ENCODE data around the gene DAPL1. TPM values are rescaled to one million over a fixed set of nuclear protein-coding genes. Genes with fewer than 3 reads are reported as not detected.

Gene DAPL1
- polyA plus RNA-seq, 1 donor from 2014 or later: 4.2 TPM

- no peak for TF ChIP-seq POLR2AphosphoS5 (IDR thresholded peaks at IDR 0.05)
- no peak for TF ChIP-seq EZH2 (IDR thresholded peaks at IDR 0.05; ENCODE audit: borderline replicate concordance, insufficient read depth, low read length, poor library complexity, severe bottlenecking)
- no peak for TF ChIP-seq SMC3 (conservative IDR thresholded peaks at IDR 0.05; ENCODE audit: poor library complexity)
- TF ChIP-seq EP300 (conservative IDR thresholded peaks at IDR 0.05; ENCODE audit: poor library complexity, severe bottlenecking): no peak
- Histone ChIP-seq H3K9me2 (ENCODE audit: insufficient read depth, low read length) (no peaks in the 10 kb centered on the region), H2AFZ (ENCODE audit: low read depth, low read length) (no peak overlapping the region), H3K27ac (ENCODE audit: low read length) (no peak overlapping the region), H3K9ac (ENCODE audit: low read length) (no peak overlapping the region), H3K36me3 (ENCODE audit: insufficient read depth, low read length) (no peaks in the 10 kb centered on the region), H3K4me3 (ENCODE audit: low read length) (no peak overlapping the region), H3K9me3 (ENCODE audit: low read length) (no peaks in the 10 kb centered on the region), H3K4me2 (ENCODE audit: low read length) (no peak overlapping the region), H4K20me1 (ENCODE audit: insufficient read depth) (no peaks in the 10 kb centered on the region), H3K27me3 (ENCODE audit: insufficient read depth, low read depth, low read length) (no peaks in the 10 kb centered on the region), H3K79me2 (replicated peaks; ENCODE audit: insufficient read depth, low read length) (no peaks in the 10 kb centered on the region), H3F3A (ENCODE audit: insufficient read depth, low read length, poor library complexity, severe bottlenecking) (no peaks in the 10 kb centered on the region)
These were observed 29.9 kb downstream of the DAPL1 start for GRCh38 chr2:158825021-158825420.

DNA sequence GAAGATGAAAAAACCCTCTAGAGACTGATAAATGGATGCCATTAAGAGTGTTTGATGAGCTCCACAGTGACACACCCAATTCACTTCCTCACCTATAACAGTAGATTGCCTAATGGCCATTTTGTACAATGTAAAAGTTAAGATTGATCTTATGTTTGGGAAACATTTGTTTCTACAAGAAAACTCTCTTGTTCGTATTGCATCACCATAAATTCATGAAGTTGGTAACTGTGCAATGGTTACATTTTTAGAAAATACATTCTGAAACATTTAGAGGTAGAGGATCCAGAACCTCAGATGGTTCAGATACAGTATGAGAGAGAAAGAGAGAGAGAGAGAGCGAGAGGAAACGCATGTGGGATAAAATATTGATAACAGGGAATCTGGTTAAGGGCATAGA lies 31.8 kb downstream of the DAPL1 start:
- Histone ChIP-seq H3K27me3 (ENCODE audit: insufficient read depth, low read depth, low read length) (no peaks in the 10 kb centered on the region), H3K36me3 (ENCODE audit: insufficient read depth, low read length) (no peaks in the 10 kb centered on the region), H3F3A (ENCODE audit: insufficient read depth, low read length, poor library complexity, severe bottlenecking) (no peaks in the 10 kb centered on the region), H3K9me3 (ENCODE audit: low read length) (no peaks in the 10 kb centered on the region), H3K9ac (ENCODE audit: low read length) (no peak overlapping the region), H3K9me2 (ENCODE audit: insufficient read depth, low read length) (no peaks in the 10 kb centered on the region), H3K79me2 (replicated peaks; ENCODE audit: insufficient read depth, low read length) (no peaks in the 10 kb centered on the region), H3K4me3 (ENCODE audit: low read length) (no peak overlapping the region), H2AFZ (ENCODE audit: low read depth, low read length) (no peak overlapping the region), H4K20me1 (ENCODE audit: insufficient read depth) (no peaks in the 10 kb centered on the region), H3K4me2 (ENCODE audit: low read length) (no peak overlapping the region), H3K27ac (ENCODE audit: low read length) (no peak overlapping the region)
- TF ChIP-seq MXI1 (conservative IDR thresholded peaks at IDR 0.05; ENCODE audit: poor library complexity, severe bottlenecking) (no peak), EP300 (conservative IDR thresholded peaks at IDR 0.05; ENCODE audit: poor library complexity, severe bottlenecking) (no peak), SMC3 (conservative IDR thresholded peaks at IDR 0.05; ENCODE audit: poor library complexity) (no peak), CTCF (IDR thresholded peaks at IDR 0.05; ENCODE audit: poor library complexity, severe bottlenecking) (no peak), RAD21 (conservative IDR thresholded peaks at IDR 0.05) (no peak), TAF1 (IDR thresholded peaks at IDR 0.05; ENCODE audit: low read depth) (no peak)
- TF ChIP-seq, protein P1, sequence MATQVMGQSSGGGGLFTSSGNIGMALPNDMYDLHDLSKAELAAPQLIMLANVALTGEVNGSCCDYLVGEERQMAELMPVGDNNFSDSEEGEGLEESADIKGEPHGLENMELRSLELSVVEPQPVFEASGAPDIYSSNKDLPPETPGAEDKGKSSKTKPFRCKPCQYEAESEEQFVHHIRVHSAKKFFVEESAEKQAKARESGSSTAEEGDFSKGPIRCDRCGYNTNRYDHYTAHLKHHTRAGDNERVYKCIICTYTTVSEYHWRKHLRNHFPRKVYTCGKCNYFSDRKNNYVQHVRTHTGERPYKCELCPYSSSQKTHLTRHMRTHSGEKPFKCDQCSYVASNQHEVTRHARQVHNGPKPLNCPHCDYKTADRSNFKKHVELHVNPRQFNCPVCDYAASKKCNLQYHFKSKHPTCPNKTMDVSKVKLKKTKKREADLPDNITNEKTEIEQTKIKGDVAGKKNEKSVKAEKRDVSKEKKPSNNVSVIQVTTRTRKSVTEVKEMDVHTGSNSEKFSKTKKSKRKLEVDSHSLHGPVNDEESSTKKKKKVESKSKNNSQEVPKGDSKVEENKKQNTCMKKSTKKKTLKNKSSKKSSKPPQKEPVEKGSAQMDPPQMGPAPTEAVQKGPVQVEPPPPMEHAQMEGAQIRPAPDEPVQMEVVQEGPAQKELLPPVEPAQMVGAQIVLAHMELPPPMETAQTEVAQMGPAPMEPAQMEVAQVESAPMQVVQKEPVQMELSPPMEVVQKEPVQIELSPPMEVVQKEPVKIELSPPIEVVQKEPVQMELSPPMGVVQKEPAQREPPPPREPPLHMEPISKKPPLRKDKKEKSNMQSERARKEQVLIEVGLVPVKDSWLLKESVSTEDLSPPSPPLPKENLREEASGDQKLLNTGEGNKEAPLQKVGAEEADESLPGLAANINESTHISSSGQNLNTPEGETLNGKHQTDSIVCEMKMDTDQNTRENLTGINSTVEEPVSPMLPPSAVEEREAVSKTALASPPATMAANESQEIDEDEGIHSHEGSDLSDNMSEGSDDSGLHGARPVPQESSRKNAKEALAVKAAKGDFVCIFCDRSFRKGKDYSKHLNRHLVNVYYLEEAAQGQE (IDR thresholded peaks at IDR 0.05; ENCODE audit: borderline replicate concordance): no peak
